ENCODE measurements around the gene WASL. TPM values are rescaled to one million over a fixed set of nuclear protein-coding genes. Genes with fewer than 3 reads are reported as not detected.

Gene WASL
- total RNA-seq, 1 donor from 2014 or later = 42.7 TPM

DNA sequence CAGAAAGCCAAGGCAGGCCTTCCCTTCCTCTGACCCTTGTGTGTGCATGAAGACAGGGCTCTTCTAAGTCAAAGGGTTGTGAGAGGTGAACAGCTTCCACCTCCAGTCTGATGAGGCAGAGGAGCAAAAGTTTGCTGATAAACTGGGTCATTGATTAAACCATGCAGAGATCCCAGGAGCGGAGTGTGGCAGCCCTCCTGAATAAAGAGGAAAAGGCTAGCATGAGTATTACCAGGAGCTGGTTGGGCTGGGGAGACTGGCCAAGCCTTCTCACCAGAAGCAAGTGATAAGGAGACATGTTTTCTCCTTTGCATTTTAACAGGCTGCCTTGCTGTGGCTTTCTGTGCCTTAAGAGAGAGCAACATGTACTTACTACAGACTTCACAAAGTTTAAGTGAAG lies 82.9 kb downstream of the WASL start:
- H3K4me3 Mint-ChIP-seq (ENCODE audit: unreplicated experiment) = no peak overlapping the region
- TF ChIP-seq, protein P1, sequence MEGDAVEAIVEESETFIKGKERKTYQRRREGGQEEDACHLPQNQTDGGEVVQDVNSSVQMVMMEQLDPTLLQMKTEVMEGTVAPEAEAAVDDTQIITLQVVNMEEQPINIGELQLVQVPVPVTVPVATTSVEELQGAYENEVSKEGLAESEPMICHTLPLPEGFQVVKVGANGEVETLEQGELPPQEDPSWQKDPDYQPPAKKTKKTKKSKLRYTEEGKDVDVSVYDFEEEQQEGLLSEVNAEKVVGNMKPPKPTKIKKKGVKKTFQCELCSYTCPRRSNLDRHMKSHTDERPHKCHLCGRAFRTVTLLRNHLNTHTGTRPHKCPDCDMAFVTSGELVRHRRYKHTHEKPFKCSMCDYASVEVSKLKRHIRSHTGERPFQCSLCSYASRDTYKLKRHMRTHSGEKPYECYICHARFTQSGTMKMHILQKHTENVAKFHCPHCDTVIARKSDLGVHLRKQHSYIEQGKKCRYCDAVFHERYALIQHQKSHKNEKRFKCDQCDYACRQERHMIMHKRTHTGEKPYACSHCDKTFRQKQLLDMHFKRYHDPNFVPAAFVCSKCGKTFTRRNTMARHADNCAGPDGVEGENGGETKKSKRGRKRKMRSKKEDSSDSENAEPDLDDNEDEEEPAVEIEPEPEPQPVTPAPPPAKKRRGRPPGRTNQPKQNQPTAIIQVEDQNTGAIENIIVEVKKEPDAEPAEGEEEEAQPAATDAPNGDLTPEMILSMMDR (IDR thresholded peaks at IDR 0.05) = no peak
- no peak overlapping the region for H3K27ac Mint-ChIP-seq (ENCODE audit: unreplicated experiment)
- H3K36me3 Mint-ChIP-seq (ENCODE audit: unreplicated experiment) = no peaks in the 10 kb centered on the region
- H3K27me3 Mint-ChIP-seq (ENCODE audit: unreplicated experiment) = peaks cover 28% of the 10 kb centered on the region
- no peaks in the 10 kb centered on the region for H3K9me3 Mint-ChIP-seq (ENCODE audit: unreplicated experiment)
- no peak for DNase-seq (ENCODE audit: extremely low spot score, unreplicated experiment)
- no peaks in the 10 kb centered on the region for H3K4me1 Mint-ChIP-seq (ENCODE audit: unreplicated experiment)

DNA sequence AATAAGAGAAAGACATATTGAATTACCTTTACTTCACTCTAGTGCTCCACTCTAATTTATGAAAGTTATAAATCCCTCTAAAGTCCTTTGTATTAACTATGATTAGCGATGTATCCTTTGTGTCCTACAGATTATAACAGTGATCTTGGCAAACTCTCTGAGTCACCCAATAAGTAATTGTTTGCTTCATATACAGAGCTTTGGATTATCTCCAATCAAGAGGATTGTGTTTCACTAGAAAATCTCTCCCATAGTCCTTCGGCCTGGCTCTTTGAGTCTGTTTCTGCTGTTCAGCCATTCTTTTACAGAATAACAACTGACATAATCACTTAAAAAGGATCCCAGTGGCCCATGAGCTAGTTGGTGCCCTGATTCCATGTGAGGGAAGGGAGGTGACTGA lies 83.6 kb downstream of the WASL start:
- no peak for DNase-seq (ENCODE audit: extremely low spot score, unreplicated experiment)
- Mint-ChIP-seq H3K9me3 (ENCODE audit: unreplicated experiment) (no peaks in the 10 kb centered on the region), H3K27ac (ENCODE audit: unreplicated experiment) (no peak overlapping the region), H3K27me3 (ENCODE audit: unreplicated experiment) (peaks cover 33% of the 10 kb centered on the region), H3K4me3 (ENCODE audit: unreplicated experiment) (no peak overlapping the region), H3K36me3 (ENCODE audit: unreplicated experiment) (no peaks in the 10 kb centered on the region), H3K4me1 (ENCODE audit: unreplicated experiment) (no peaks in the 10 kb centered on the region)
- TF ChIP-seq, protein P1 (IDR thresholded peaks at IDR 0.05) = no peak

DNA sequence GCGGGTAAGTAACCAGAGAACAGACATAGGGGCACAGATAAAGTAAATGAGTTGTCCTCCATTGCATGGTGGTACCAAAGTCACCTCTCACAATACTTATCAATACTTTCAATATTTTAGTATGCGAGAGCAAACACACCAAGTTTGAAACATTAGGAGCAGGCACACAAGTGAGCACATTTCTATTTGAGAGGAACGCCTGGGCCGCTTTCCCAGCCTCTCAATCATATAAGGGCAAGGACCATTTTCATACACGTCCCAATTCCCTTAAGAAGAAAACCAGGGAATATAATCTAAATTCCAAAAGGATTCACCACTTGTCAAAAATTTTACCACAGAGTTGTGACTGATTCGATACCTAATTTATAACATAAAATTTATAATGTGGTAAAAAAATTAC lies 85.6 kb downstream of the WASL start:
- Mint-ChIP-seq H3K4me1 (ENCODE audit: unreplicated experiment) (no peaks in the 10 kb centered on the region), H3K9me3 (ENCODE audit: unreplicated experiment) (no peaks in the 10 kb centered on the region), H3K36me3 (ENCODE audit: unreplicated experiment) (no peaks in the 10 kb centered on the region), H3K4me3 (ENCODE audit: unreplicated experiment) (no peak overlapping the region), H3K27ac (ENCODE audit: unreplicated experiment) (no peak overlapping the region), H3K27me3 (ENCODE audit: unreplicated experiment) (peaks cover 34% of the 10 kb centered on the region)
- DNase-seq (ENCODE audit: extremely low spot score, unreplicated experiment) = no peak
- TF ChIP-seq, protein P1 (IDR thresholded peaks at IDR 0.05) = no peak

DNA sequence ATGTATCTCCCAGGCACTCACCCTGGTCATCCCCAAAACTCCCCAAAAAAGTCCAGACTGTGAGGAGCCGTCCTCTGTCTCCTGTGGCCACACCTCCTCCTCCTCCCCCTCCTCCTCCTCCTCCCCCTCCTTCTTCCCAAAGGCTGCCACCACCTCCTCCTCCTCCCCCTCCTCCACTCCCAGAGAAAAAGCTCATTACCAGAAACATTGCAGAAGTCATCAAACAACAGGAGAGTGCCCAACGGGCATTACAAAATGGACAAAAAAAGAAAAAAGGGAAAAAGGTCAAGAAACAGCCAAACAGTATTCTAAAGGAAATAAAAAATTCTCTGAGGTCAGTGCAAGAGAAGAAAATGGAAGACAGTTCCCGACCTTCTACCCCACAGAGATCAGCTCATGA lies 86.0 kb downstream of the WASL start:
- no peak overlapping the region for H3K4me3 Mint-ChIP-seq (ENCODE audit: unreplicated experiment)
- no peaks in the 10 kb centered on the region for H3K9me3 Mint-ChIP-seq (ENCODE audit: unreplicated experiment)
- H3K4me1 Mint-ChIP-seq (ENCODE audit: unreplicated experiment) = no peaks in the 10 kb centered on the region
- TF ChIP-seq, protein P1 (IDR thresholded peaks at IDR 0.05) = no peak
- no peak overlapping the region for H3K27ac Mint-ChIP-seq (ENCODE audit: unreplicated experiment)
- no peak for DNase-seq (ENCODE audit: extremely low spot score, unreplicated experiment)
- H3K36me3 Mint-ChIP-seq (ENCODE audit: unreplicated experiment) = no peaks in the 10 kb centered on the region
- peaks cover 37% of the 10 kb centered on the region for H3K27me3 Mint-ChIP-seq (ENCODE audit: unreplicated experiment)

DNA sequence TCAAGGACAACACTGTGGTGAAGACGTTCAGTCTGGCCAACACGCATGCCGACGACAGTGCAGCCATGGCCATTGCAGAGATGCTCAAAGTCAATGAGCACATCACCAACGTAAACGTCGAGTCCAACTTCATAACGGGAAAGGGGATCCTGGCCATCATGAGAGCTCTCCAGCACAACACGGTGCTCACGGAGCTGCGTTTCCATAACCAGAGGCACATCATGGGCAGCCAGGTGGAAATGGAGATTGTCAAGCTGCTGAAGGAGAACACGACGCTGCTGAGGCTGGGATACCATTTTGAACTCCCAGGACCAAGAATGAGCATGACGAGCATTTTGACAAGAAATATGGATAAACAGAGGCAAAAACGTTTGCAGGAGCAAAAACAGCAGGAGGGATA lies 86.5 kb downstream of the WASL start:
- Mint-ChIP-seq H3K4me1 (ENCODE audit: unreplicated experiment) (no peaks in the 10 kb centered on the region), H3K27me3 (ENCODE audit: unreplicated experiment) (peaks cover 37% of the 10 kb centered on the region), H3K27ac (ENCODE audit: unreplicated experiment) (no peak overlapping the region), H3K4me3 (ENCODE audit: unreplicated experiment) (no peak overlapping the region), H3K36me3 (ENCODE audit: unreplicated experiment) (no peaks in the 10 kb centered on the region), H3K9me3 (ENCODE audit: unreplicated experiment) (no peaks in the 10 kb centered on the region)
- DNase-seq (ENCODE audit: extremely low spot score, unreplicated experiment) = no peak
- TF ChIP-seq, protein P1 (IDR thresholded peaks at IDR 0.05) = no peak
